GM12878 (cell line): ENCODE data around the gene ABCC4. TPM values are rescaled to one million over a fixed set of nuclear protein-coding genes. Genes with fewer than 3 reads are reported as not detected.

Experiments
- ATAC-seq: fragments of 200-7000 bp; cut with Tn5 transposase; 3 replicates; pipeline ENCODE4 v1.9.1; 2020; ENCODE audit warnings: mild to moderate bottlenecking, moderate library complexity
- BruUV-seq: library from RNA; stranded (reverse); fragments of 400-500 nt; replicated peaks from 2 replicates; lab custom pipeline; 2021; lab: Mats Ljungman, UMichigan
- CTCF ChIA-PET: fragments of 300-600 bp; sonication (Branson Sonifier 250); formaldehyde crosslinking; extraction: SDS; loops from one replicate; lab custom pipeline; 2021; ENCODE audit warnings: inconsistent platforms; lab: Yijun Ruan, JAX
- POLR2A ChIA-PET: fragments of 350-600 bp; formaldehyde crosslinking; extraction: SDS; loops from one replicate; lab custom pipeline; 2021; ENCODE audit warnings: inconsistent platforms; lab: Charles Lee
- RAD21 ChIA-PET: fragments of 300-600 bp; sonication (Branson Sonifier 250); formaldehyde crosslinking; loops from one replicate; lab custom pipeline; 2023; ENCODE audit warnings: antibody characterized with exemption; ENCODE audit not compliant: unreplicated experiment; lab: Charles Lee
- SMC1A ChIA-PET: fragments of 300-600 bp; sonication (Branson Sonifier 250); formaldehyde crosslinking; loops from one replicate; lab custom pipeline; 2023; ENCODE audit not compliant: unreplicated experiment, uncharacterized antibody; lab: Charles Lee
- DNase-seq: peaks from one replicate; pipeline ENCODE4 v3.0.0-alpha.2; 2011; ENCODE audit warnings: low read depth, low spot score
- FAIRE-seq: peaks from 3 replicates; lab custom pipeline; 2011; peaks lifted over from hg19 to GRCh38; lab: Jason Lieb, UNC
- H2AFZ ChIP-seq: 2 replicates; pipeline ENCODE4 v1.6.0; 2011; ENCODE audit warnings: low read depth, low read length, control low read depth; ENCODE audit not compliant: control insufficient read depth
- H3K27ac ChIP-seq: 2 replicates; pipeline ENCODE4 v1.5.1; 2011; ENCODE audit warnings: control low read depth; ENCODE audit not compliant: control insufficient read depth, insufficient read depth
- H3K27me3 ChIP-seq, 2 experiments: replicated peaks in 1 of 2; 2 replicates each; pipeline versions ENCODE4 v1.6.0 to v1.6.1; 2011; ENCODE audit warnings: low read length in 1 of 2; ENCODE audit not compliant: control insufficient read depth in 2 of 2, insufficient read depth in 2 of 2
- H3K36me3 ChIP-seq, 2 experiments: 2 replicates each; pipeline ENCODE4 v1.5.1; 2011; ENCODE audit warnings: low read length in 1 of 2; ENCODE audit not compliant: control insufficient read depth in 2 of 2, insufficient read depth in 2 of 2
- H3K4me1 ChIP-seq: 2 replicates; pipeline ENCODE4 v1.6.1; 2011; ENCODE audit warnings: mild to moderate bottlenecking, low read length, moderate library complexity, mixed read lengths; ENCODE audit not compliant: control insufficient read depth, insufficient read depth
- H3K4me2 ChIP-seq: 2 replicates; pipeline ENCODE4 v1.6.0; 2011; ENCODE audit warnings: control low read depth; ENCODE audit not compliant: control insufficient read depth, insufficient read depth
- H3K4me3 ChIP-seq: fragments of 200-600 bp; sonication (generic); 2 replicates; pipeline ENCODE4 v1.5.1; 2016
- H3K79me2 ChIP-seq: 2 replicates; pipeline ENCODE4 v1.6.0; 2011; ENCODE audit warnings: low read length; ENCODE audit not compliant: control insufficient read depth, insufficient read depth
- H3K9ac ChIP-seq: 2 replicates; pipeline ENCODE4 v1.8.0; 2011; ENCODE audit warnings: low read length, control low read depth, mixed read lengths; ENCODE audit not compliant: control insufficient read depth, insufficient read depth
- H3K9me3 ChIP-seq: replicated peaks from 3 replicates; pipeline ENCODE4 v1.5.1; 2011; ENCODE audit warnings: mild to moderate bottlenecking, low read length; ENCODE audit not compliant: control insufficient read depth, insufficient read depth
- H4K20me1 ChIP-seq: 2 replicates; pipeline ENCODE4 v1.6.0; 2011; ENCODE audit not compliant: control insufficient read depth, insufficient read depth
- E2F8 ChIP-seq: fragments of 450-650 bp; IDR thresholded peaks from 2 replicates; pipeline ENCODE4 v1.6.1; 2018; ENCODE audit warnings: mild to moderate bottlenecking, low read depth, moderate library complexity; ENCODE audit not compliant: partially characterized antibody
- EED ChIP-seq: sonication (generic); IDR thresholded peaks from 2 replicates; pipeline ENCODE4 v1.6.1; 2016; ENCODE audit warnings: antibody characterized with exemption, low read depth
- ESRRA ChIP-seq: IDR thresholded peaks from 2 replicates; pipeline ENCODE4 v1.6.1; 2012; ENCODE audit warnings: mild to moderate bottlenecking, low read length, improper control_type of control experiment
- FOXK2 ChIP-seq: fragments of 450-650 bp; IDR thresholded peaks from 2 replicates; pipeline ENCODE4 v1.6.1; 2017; ENCODE audit warnings: mild to moderate bottlenecking, moderate library complexity
- IRF5 ChIP-seq: fragments of 450-650 bp; IDR thresholded peaks from 2 replicates; pipeline ENCODE4 v1.6.1; 2017; ENCODE audit warnings: borderline replicate concordance
- KAT2A ChIP-seq: conservative IDR thresholded peaks from 2 replicates; pipeline ENCODE4 v1.6.1; 2011; ENCODE audit warnings: low read depth, low read length; ENCODE audit not compliant: control insufficient read depth
- NFXL1 ChIP-seq: fragments of 450-650 bp; IDR thresholded peaks from 2 replicates; pipeline ENCODE4 v1.6.1; 2017; ENCODE audit warnings: antibody characterized with exemption, mild to moderate bottlenecking, borderline replicate concordance
- NR2C1 ChIP-seq: fragments of 450-650 bp; IDR thresholded peaks from 2 replicates; pipeline ENCODE4 v1.6.1; 2017; ENCODE audit warnings: antibody characterized with exemption, mild to moderate bottlenecking, moderate library complexity
- PRDM15 ChIP-seq: fragments of 450-650 bp; formaldehyde crosslinking; IDR thresholded peaks from 2 replicates; pipeline ENCODE4 v1.4.0; 2020; ENCODE audit warnings: mild to moderate bottlenecking, moderate library complexity
- RAD21 ChIP-seq: IDR thresholded peaks from 2 replicates; pipeline ENCODE4 v1.6.1; 2011; ENCODE audit warnings: mild to moderate bottlenecking, low read depth, low read length, moderate library complexity; ENCODE audit not compliant: insufficient read depth
- RAD51 ChIP-seq: fragments of 450-650 bp; IDR thresholded peaks from 2 replicates; pipeline ENCODE4 v1.6.1; 2016; ENCODE audit warnings: moderate library complexity, mild to moderate bottlenecking, inconsistent platforms
- RCOR1 ChIP-seq: conservative IDR thresholded peaks from 2 replicates; pipeline ENCODE4 v1.6.1; 2012; ENCODE audit warnings: low read depth, low read length, improper control_type of control experiment
- RUNX3 ChIP-seq: IDR thresholded peaks from 2 replicates; pipeline ENCODE4 v1.6.1; 2012; ENCODE audit warnings: low read length, inconsistent platforms
- SKIL ChIP-seq: fragments of 450-650 bp; IDR thresholded peaks from 2 replicates; pipeline ENCODE4 v1.6.1; 2017; ENCODE audit warnings: mild to moderate bottlenecking, low read depth, inconsistent platforms; ENCODE audit not compliant: poor library complexity, severe bottlenecking
- STAT1 ChIP-seq: fragments of 450-650 bp; conservative IDR thresholded peaks from 2 replicates; pipeline ENCODE4 v1.6.1; 2014; ENCODE audit warnings: antibody characterized with exemption, mild to moderate bottlenecking
- WGBS: methylation state at CpG from one replicate; pipeline ENCODE4 v1.1.6; 2016; ENCODE audit warnings: low lambda C conversion rate; ENCODE audit not compliant: insufficient replicate concordance, insufficient coverage; ENCODE audit errors: missing lambda C conversion rate; 5-methylcytosine and 5-hydroxymethylcytosine counted together
- in situ Hi-C: fragments of 300-500 bp; cut with MboI; formaldehyde crosslinking; loops from 9 replicates; pipeline ENCODE4 v1.14.3; 2018; ENCODE audit warnings: mixed read lengths
- intact Hi-C: fragments of 100-400 bp; cut with micrococcal nuclease; formaldehyde crosslinking; loops from one replicate; pipeline ENCODE4 v1.14.2; 2022; ENCODE audit not compliant: unreplicated experiment
- polyA plus RNA-seq, 11 experiments: library from polyadenylated mRNA; depleted of rRNA in 4 of 11; unstranded in 6 of 11; stranded (reverse) in 5 of 11; fragments of >200 nt; fragmentation: Nextera tagmentation in 4 of 11; fragmentation: Illumina TruSeq in 1 of 11; extraction: Ambion mirVana in 4 of 11; extraction: Trizol in 1 of 11; gene quantifications; 1 replicate in 1 of 11; 2 replicates in 10 of 11; pipeline versions ENCODE4 v1.2.1 to v1.2.3, GENCODE V29; 2011 to 2016; ENCODE audit warnings: inconsistent platforms in 2 of 11, missing spikeins in 2 of 11, low read depth in 1 of 11
- total RNA-seq, 4 experiments: library from RNA; depleted of rRNA in 3 of 4; stranded (reverse); fragments of >200 nt in 3 of 4; fragmentation: Illumina TruSeq in 1 of 4; extraction: Trizol in 1 of 4; gene quantifications; 2 replicates each; pipeline versions ENCODE4 v1.2.1 to v1.2.3, GENCODE V29; 2013 to 2021

ABCC4 gene
- total and polyA plus RNA-seq, 10 of the 15 experiments (the other 5 are each of a cell fraction or from before 2014, with no cell fraction given) = 7.2 to 44.4 (median 24.1) TPM

- no peaks in the 10 kb centered on the region for H3K27me3 ChIP-seq
- no peaks in the 10 kb centered on the region for H3K9me3 ChIP-seq
- no peaks in the 10 kb centered on the region for H4K20me1 ChIP-seq
- intact Hi-C loops = no loop called here
- in situ Hi-C loops = no loop called here
- 90% methylated on average over 1 of the region's 1 CpG for WGBS
- no peak overlapping the region for H2AFZ ChIP-seq
- FAIRE-seq = no peak
- ChIA-PET POLR2A (interaction anchor here (0.6 to 2.5 kb wide), 6 partner anchors 9 to 56 kb away, joined by 3 to 18 read pairs (median 5); no protein-coding TSS in a partner anchor), SMC1A (interaction anchor here (1.2 to 4.8 kb wide), 6 partner anchors 10 to 22 kb away, joined by 3 to 40 read pairs (median 4); no protein-coding TSS in a partner anchor), RAD21 (interaction anchor here (1.6 to 5.4 kb wide), 3 partner anchors 11 to 19 kb away, joined by 3 to 55 read pairs (median 23); no protein-coding TSS in a partner anchor), CTCF (interaction anchor here (0.5 to 3.5 kb wide), 8 partner anchors 9 to 59 kb away, joined by 3 to 14 read pairs (median 4); no protein-coding TSS in a partner anchor)
- no peak for ATAC-seq
- H3K4me3 ChIP-seq = no peak overlapping the region
- peaks cover 31% of the 10 kb centered on the region for H3K4me1 ChIP-seq
- no peak overlapping the region for H3K4me2 ChIP-seq
- no TSS peak for BruUV-seq
- H3K79me2 ChIP-seq = peaks cover 10% of the 10 kb centered on the region
- H3K27ac ChIP-seq = no peak overlapping the region
- peaks cover 15 to 20% of the 10 kb centered on the region in 2 experiments for H3K36me3 ChIP-seq
- H3K9ac ChIP-seq = no peak overlapping the region
- no peak for DNase-seq
- TF ChIP-seq RAD21 (no peak), ESRRA (no peak), KAT2A (no peak), IRF5 (no peak), RAD51 (no peak), NR2C1 (no peak), RUNX3 (no peak), SKIL (no peak), NFXL1 (no peak), E2F8 (no peak), PRDM15 (CRISPR knock-in tag) (no peak), EED (no peak), FOXK2 (no peak), RCOR1 (no peak), STAT1 (no peak)
These were observed 59.9 kb downstream of the ABCC4 start for GRCh38 chr13:95241321-95241720.
